CD4-positive, alpha-beta T cell treated with Interleukin-4 for 4 hours (primary cell): ENCODE measurements around the gene GLI2.

ENCODE experiments used
- DNase-seq: peaks from one replicate; pipeline ENCODE4 v3.0.0-alpha.2; 2020

The GLI2 gene

DNA sequence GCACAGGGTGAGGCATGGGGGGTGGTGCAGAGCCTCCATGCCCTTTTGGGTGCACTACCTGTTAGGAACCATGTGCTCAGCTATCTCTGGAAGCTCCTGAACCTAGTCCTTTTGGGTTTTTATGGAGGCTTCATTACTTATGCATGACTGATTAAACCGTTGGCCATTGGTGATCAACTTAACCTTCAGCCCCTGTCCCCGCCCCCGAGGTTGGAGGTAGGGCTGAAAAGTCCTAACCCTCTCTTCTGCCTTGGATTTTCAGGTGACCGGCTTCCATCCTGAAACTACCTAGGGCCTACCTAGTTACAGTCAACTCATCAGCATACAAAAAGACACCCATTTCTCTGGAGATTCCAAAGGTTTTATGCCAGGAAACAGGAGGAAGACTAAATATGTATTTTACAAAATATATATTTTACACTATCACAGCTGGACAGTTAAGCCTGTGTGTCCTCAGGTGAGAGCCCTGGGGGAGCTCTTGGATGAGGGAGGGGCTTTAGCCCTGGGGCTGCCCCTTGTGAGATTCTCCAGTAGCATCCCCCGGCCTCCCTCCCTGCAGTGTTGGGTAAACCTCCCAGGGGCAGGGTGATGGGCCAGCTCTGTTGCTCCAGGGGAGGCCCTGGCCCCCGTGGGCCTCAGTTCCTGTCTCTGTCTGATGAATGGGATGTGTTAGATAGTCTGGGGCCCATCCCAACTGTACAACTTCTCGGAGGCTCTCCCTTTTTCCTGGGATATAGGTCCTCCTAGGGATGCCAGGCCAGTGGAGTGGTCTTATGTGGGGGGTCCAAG, 24.1 kb downstream of the GLI2 start:
- DNase-seq: no peak

DNA sequence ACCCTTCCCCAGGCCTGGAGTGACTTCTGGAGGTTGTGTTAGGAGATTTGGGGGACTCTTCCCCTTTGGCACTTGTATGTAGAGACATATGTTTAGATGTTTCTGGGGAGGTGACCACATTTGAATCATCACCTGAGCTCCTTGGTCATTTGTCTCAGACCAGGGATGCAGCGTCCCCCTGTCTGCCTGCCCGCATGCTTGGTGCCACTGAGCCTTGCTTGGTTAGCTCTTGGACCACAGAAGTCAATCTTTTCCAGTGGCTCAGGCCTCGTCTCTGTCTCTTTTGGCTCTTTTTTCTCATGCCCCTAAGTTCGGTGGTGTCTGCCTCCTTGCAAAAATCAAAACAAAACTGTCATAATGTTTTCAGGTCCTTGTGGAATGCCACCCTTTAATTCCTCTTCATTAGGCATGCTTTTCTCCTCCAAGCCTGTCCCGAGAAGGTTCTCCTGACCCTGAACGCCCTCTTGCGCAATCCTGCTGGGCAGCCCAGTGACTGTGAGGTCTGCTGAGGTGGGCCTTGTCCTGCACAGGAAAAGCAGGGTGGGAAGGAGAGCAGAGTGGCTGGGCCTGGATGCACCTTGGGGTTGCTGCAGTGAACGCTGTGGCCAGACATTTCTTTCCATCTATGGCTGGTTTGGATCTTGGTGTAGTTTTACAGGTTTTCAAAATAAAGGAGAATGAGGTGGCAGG, 24.9 kb downstream of the GLI2 start:
- DNase-seq: no peak

- no peak for DNase-seq
These were observed 25.6 kb downstream of the GLI2 start for GRCh38 chr2:120761164-120761861.

GRCh38 chr2:120761911-120762310, 26.2 kb downstream of the GLI2 start:
- no peak for DNase-seq

GRCh38 chr2:120762341-120763061, 26.8 kb downstream of the GLI2 start:
- no peak for DNase-seq

DNA sequence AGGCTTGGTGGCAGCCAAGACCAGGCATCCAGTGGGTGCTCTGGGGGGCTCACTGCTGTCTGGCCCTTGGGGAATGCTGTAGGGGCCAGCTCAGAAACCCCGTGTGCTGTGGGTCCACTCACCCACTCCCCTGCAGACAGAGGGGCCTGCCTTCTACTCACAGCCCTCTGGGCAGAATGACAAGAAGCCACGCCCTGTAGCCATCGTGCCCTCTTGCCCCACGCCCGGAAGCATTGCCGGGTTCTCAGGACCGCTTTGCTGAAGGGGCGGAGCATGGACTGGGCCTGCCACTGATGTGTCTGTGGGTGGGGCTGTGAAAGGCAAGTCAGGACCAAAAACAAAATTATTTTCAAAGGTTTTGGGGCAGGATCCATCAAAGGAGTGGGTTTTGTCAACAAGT, 27.8 kb downstream of the GLI2 start:
- DNase-seq: no peak

DNA sequence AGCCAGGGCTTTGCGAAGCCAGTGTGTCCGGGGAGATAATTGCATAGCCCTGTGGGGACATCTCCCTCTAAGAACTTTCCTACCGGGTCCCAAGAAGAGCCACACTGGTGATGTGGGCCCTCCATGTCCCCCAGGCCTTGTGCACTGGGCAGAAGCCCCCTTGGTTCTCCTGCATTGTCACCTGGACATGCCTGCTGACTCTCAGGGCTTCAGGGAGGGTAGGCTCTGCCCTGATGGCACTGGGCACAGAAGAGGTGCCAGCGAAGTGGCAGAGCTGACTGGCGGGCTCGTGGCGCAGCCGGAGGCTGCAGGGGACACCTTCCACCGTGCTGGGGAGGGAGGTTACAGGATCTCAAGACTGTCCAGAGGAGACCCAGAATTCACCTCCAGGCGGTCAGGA, 28.3 kb downstream of the GLI2 start:
- DNase-seq: no peak

DNA sequence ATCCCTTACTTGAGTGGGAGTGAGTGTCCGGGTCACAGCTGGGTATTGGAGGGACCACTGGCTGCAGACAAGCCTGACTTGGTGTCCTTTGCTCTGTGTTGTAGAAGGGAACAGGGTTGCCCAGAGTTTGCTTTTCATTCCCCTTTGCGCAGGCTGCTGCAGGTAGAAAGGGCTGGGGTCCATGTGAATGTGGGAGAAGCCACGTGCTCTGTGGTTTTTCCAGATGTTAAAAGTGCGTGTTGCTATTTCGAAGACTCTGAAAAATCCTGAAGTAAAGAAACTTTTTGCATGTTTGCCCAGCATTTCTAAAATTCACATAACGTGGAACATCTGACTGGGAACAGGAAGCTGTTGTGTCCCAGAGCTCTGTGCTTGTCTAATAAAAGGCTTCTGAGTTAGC, 28.8 kb downstream of the GLI2 start:
- DNase-seq: no peak

DNA sequence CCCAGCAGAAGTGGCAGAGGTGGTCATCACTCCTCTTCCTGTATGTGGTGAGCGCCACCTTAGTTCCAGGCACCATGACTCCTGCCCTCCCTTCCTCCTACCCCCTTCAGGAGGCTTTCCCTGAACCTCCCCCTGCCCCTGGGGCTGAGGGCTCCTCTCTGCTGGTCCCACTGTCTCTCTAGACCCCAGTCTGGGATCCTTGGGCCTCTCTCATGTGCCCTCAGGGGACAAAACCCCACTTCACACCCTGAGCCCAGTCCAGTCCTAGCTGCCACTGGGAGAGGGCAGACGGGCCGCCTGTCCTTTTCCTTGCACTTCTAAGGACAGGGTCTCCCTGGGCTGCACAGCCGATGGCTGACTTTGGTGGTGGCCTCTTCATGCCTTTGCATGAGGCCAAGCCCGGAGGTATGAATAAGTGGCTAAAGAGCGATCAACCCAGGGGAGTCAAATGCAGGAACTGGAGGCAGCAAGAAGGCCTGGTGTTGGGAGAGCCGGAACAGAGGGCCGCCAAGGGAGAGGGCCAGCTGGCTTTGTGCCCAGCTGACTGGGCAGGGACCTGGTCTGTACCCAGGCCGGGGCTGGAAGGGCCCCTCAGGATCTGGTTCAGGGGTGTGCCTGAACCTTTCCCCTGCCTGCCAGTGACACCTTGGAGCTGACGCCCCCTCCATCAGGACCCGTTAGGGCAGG, 29.5 kb downstream of the GLI2 start:
- no peak for DNase-seq

GRCh38 chr2:120765678-120766469, 30.2 kb downstream of the GLI2 start:
- no peak for DNase-seq

- no peak for DNase-seq
These were observed 31.0 kb downstream of the GLI2 start for GRCh38 chr2:120766470-120767351.

- no peak for DNase-seq
These were observed 31.9 kb downstream of the GLI2 start for GRCh38 chr2:120767486-120768005.

- no peak for DNase-seq
These were observed 32.7 kb downstream of the GLI2 start for GRCh38 chr2:120768112-120769048.

GRCh38 chr2:120769076-120769786, 33.6 kb downstream of the GLI2 start:
- DNase-seq: no peak

DNA sequence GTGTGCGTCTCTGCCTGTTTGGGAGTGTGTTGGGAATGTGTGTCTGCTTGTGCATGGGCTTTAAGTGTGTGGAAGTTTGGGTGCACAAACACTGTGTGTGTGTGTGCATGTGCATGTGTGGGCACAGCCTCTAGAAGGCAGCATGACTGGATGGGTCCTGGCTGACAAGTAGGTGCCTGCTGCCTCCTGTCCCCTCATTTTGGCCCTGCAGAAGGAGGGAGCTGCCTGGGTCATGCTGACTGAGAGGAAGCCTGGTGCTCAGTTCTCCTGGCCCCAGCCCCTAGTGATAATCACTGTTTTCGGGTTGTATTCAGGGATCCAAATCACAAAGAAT, 34.1 kb downstream of the GLI2 start:
- no peak for DNase-seq

DNA sequence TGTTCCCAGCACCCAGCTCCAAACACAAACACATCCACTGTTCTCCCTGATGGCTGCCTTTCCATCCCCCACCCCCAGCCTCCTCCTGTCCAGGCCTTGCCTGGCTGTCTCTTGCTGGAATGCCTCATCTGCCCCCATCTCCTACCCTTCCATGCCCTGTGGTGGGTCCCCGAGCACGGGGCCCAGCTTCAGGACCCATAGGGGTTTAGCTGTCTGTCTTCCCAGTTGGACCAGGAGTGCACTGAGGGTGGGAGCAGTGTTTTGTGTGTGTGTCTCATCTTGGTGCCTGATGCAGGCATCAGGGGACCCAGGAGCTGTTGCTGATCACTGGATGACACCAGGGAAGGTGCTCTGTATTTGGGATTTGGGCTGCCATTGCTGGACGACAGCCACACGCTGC, 34.5 kb downstream of the GLI2 start:
- DNase-seq: no peak

- DNase-seq: no peak
These were observed 35.0 kb downstream of the GLI2 start for GRCh38 chr2:120770641-120771040.

DNA sequence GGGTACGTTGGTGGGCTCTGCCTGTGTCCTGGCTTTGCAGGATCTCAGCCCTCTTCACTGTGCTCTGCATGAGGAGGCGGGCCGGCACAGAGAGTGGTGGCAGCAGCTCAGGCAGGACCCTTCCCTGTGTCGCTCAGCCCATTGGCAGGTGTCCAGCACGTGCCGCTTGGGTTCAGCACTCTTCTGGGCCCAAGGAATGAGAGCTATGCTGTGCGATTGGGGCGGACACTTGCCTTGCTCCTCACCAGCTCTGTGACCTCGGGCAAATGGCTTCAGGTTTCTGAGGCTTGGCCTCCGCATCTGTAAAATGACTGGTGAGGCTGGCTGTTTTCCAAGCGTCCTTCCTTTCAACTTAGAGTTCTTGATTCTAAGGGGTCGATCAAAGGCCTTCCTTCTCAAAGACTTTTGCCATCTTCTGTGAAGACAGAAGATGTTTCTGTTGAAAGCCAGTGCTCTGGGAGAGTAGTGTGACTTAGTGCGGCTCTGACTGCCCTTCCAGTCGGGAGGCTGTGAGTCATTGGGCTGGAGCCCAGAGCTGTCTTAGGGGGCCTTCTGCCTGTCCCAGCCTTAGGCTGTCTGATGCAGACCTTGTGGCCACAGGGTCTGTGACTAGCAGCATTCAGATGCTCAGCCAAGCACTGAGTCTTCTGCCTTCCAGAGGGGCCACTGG, 35.6 kb downstream of the GLI2 start:
- no peak for DNase-seq
